Activated CD8-positive, alpha-beta memory T cell treated with anti-CD3 and anti-CD28 coated beads, Interleukin-2, amount 50 U/mL, for 24 hours (primary cell): ENCODE data around the gene PLCB1.

Experiments used
- DNase-seq: peaks from one replicate; pipeline ENCODE4 v3.0.0-alpha.2; 2020; ENCODE audit errors: extremely low read depth

Gene PLCB1

GRCh38 chr20:8129211-8129976 is 2.7 kb upstream of the PLCB1 start:
- DNase-seq = no peak

- no peak for DNase-seq
Observed at GRCh38 chr20:8130840-8131526, 1.1 kb upstream of the PLCB1 start.

GRCh38 chr20:8132484-8133309 is 631 bp downstream of the PLCB1 start:
- DNase-seq = no peak

GRCh38 chr20:8133310-8133768 is 1.3 kb downstream of the PLCB1 start:
- no peak for DNase-seq

GRCh38 chr20:8133851-8134451 is 1.9 kb downstream of the PLCB1 start:
- no peak for DNase-seq

- DNase-seq = no peak
Observed at GRCh38 chr20:8139899-8140298, 7.8 kb downstream of the PLCB1 start.

- no peak for DNase-seq
Observed at GRCh38 chr20:8143474-8143873, 11.4 kb downstream of the PLCB1 start.

- no peak for DNase-seq
Observed at GRCh38 chr20:8144282-8145245, 12.5 kb downstream of the PLCB1 start.

- DNase-seq = no peak
Observed at GRCh38 chr20:8145246-8146168, 13.4 kb downstream of the PLCB1 start.

- DNase-seq = no peak
Observed at GRCh38 chr20:8147476-8147875, 15.4 kb downstream of the PLCB1 start.

GRCh38 chr20:8148501-8148900 is 16.4 kb downstream of the PLCB1 start:
- no peak for DNase-seq

GRCh38 chr20:8150591-8150990 is 18.5 kb downstream of the PLCB1 start:
- no peak for DNase-seq

GRCh38 chr20:8151372-8151771 is 19.3 kb downstream of the PLCB1 start:
- no peak for DNase-seq

- DNase-seq = no peak
Observed at GRCh38 chr20:8152183-8152582, 20.1 kb downstream of the PLCB1 start.

- DNase-seq = no peak
Observed at GRCh38 chr20:8152847-8153246, 20.8 kb downstream of the PLCB1 start.

GRCh38 chr20:8153281-8153908 is 21.3 kb downstream of the PLCB1 start:
- DNase-seq = no peak

- no peak for DNase-seq
Observed at GRCh38 chr20:8154638-8155037, 22.6 kb downstream of the PLCB1 start.

GRCh38 chr20:8155229-8155628 is 23.2 kb downstream of the PLCB1 start:
- no peak for DNase-seq

- no peak for DNase-seq
Observed at GRCh38 chr20:8155812-8156211, 23.7 kb downstream of the PLCB1 start.
